Lower lobe of right lung (tissue), 2 donors: ENCODE results near the gene SLC35F3. TPM values are rescaled to one million over a fixed set of nuclear protein-coding genes. Genes with fewer than 3 reads are reported as not detected.

Source experiments
- ATAC-seq, 2 donors: fragments of 200-7000 bp; cut with Tn5 transposase; one replicate each; pipeline ENCODE4 v1.9.1; 2020 to 2022; ENCODE audit warnings: mild to moderate bottlenecking in 2 of 2, moderate library complexity in 2 of 2
- DNase-seq: peaks from one replicate; pipeline ENCODE4 v3.0.0-alpha.2; 2020
- H3K27ac ChIP-seq: fragments of 200-600 bp; one replicate; pipeline ENCODE4 v1.8.0; 2022
- H3K27me3 ChIP-seq: fragments of 200-600 bp; one replicate; pipeline ENCODE4 v1.8.0; 2022; ENCODE audit warnings: low read depth
- H3K36me3 ChIP-seq: fragments of 200-600 bp; one replicate; pipeline ENCODE4 v1.8.0; 2022; ENCODE audit warnings: mild to moderate bottlenecking
- H3K4me1 ChIP-seq: fragments of 200-600 bp; one replicate; pipeline ENCODE4 v1.8.0; 2022
- H3K4me3 ChIP-seq: fragments of 200-600 bp; one replicate; pipeline ENCODE4 v1.8.0; 2022; ENCODE audit warnings: mild to moderate bottlenecking
- H3K9me3 ChIP-seq: fragments of 200-600 bp; one replicate; pipeline ENCODE4 v1.8.0; 2022
- CTCF ChIP-seq: fragments of 200-600 bp; IDR thresholded peaks from one replicate; pipeline ENCODE4 v1.8.0; 2022; ENCODE audit warnings: antibody characterized with exemption, mild to moderate bottlenecking
- intact Hi-C: fragments of 100-400 bp; cut with DNase I; formaldehyde crosslinking; loops from one replicate; pipeline ENCODE4 v1.11.0; 2022
- total RNA-seq: library from RNA; stranded (reverse); fragmentation: NEBNext Ultra II Directional; extraction: Animal tissue kit (Norgen Biotek cat#: 25700); gene quantifications from one replicate; pipeline ENCODE4 v1.2.1, GENCODE V29; 2021
- donor health status: DM: no; HTN: yes; CAD: no; lungs with severe emphysema.

SLC35F3 gene
- total RNA-seq, 1 donor from 2014 or later, result 0.41 TPM

GRCh38 chr1:233935297-233935868 is 30.9 kb downstream of the SLC35F3 start:
- Histone ChIP-seq H3K27me3 (no peaks in the 10 kb centered on the region), H3K4me3 (no peak overlapping the region), H3K27ac (no peak overlapping the region), H3K36me3 (no peaks in the 10 kb centered on the region), H3K4me1 (no peaks in the 10 kb centered on the region), H3K9me3 (no peaks in the 10 kb centered on the region)
- TF ChIP-seq CTCF, result no peak
- DNase-seq, result no peak
- intact Hi-C loops, result no loop called here
- ATAC-seq, result peak; percentile 43 to 45

GRCh38 chr1:233936422-233936821 is 31.9 kb downstream of the SLC35F3 start:
- Histone ChIP-seq H3K36me3 (no peaks in the 10 kb centered on the region), H3K4me1 (no peaks in the 10 kb centered on the region), H3K27me3 (no peaks in the 10 kb centered on the region), H3K27ac (no peak overlapping the region), H3K4me3 (no peak overlapping the region), H3K9me3 (no peaks in the 10 kb centered on the region)
- ATAC-seq, result no peak
- intact Hi-C loops, result no loop called here
- DNase-seq, result no peak
- TF ChIP-seq CTCF, result no peak

GRCh38 chr1:233936842-233937241 is 32.4 kb downstream of the SLC35F3 start:
- H3K4me3 ChIP-seq, result no peak overlapping the region
- ATAC-seq (no peak), DNase-seq (no peak)
- no peak for TF ChIP-seq CTCF
- intact Hi-C loops, result no loop called here
- no peaks in the 10 kb centered on the region for H3K36me3 ChIP-seq
- no peaks in the 10 kb centered on the region for H3K9me3 ChIP-seq
- no peaks in the 10 kb centered on the region for H3K27me3 ChIP-seq
- H3K4me1 ChIP-seq, result no peaks in the 10 kb centered on the region
- no peak overlapping the region for H3K27ac ChIP-seq

- DNase-seq, result no peak
- H3K4me1 ChIP-seq, result no peaks in the 10 kb centered on the region
- intact Hi-C loops, result no loop called here
- H3K27me3 ChIP-seq, result no peaks in the 10 kb centered on the region
- no peak overlapping the region for H3K27ac ChIP-seq
- no peak overlapping the region for H3K4me3 ChIP-seq
- TF ChIP-seq CTCF, result no peak
- ATAC-seq, result no peak
- H3K36me3 ChIP-seq, result no peaks in the 10 kb centered on the region
- H3K9me3 ChIP-seq, result no peaks in the 10 kb centered on the region
These were observed 34.0 kb downstream of the SLC35F3 start for GRCh38 chr1:233938476-233938875.

GRCh38 chr1:233939451-233939850 is 35.0 kb downstream of the SLC35F3 start:
- intact Hi-C loops, result no loop called here
- Histone ChIP-seq H3K36me3 (no peaks in the 10 kb centered on the region), H3K27me3 (no peaks in the 10 kb centered on the region), H3K4me3 (no peak overlapping the region), H3K4me1 (no peaks in the 10 kb centered on the region), H3K27ac (no peak overlapping the region), H3K9me3 (no peaks in the 10 kb centered on the region)
- DNase-seq (no peak), ATAC-seq (no peak)
- TF ChIP-seq CTCF, result no peak

GRCh38 chr1:233940908-233941307 is 36.4 kb downstream of the SLC35F3 start:
- intact Hi-C loops, result no loop called here

More at GRCh38 chr1:233940908-233941307, 36.4 kb downstream of the SLC35F3 start:
- ATAC-seq (no peak), DNase-seq (no peak)
- Histone ChIP-seq H3K4me1 (no peaks in the 10 kb centered on the region), H3K4me3 (no peak overlapping the region), H3K36me3 (no peaks in the 10 kb centered on the region), H3K27me3 (no peaks in the 10 kb centered on the region), H3K27ac (no peak overlapping the region), H3K9me3 (no peaks in the 10 kb centered on the region)
- TF ChIP-seq CTCF, result no peak
